ENCODE measurements around the gene IGLL5. TPM values are rescaled to one million over a fixed set of nuclear protein-coding genes. Genes with fewer than 3 reads are reported as not detected.

Gene IGLL5
- total RNA-seq, 1 experiment from 2014 or later: not detected

- Histone ChIP-seq H3K27ac (ENCODE audit: low read length) (no peak overlapping the region), H2AFZ (ENCODE audit: low read length) (no peak overlapping the region), H3K9me3 (ENCODE audit: low read length) (no peaks in the 10 kb centered on the region), H3K36me3 (ENCODE audit: low read depth, low read length) (no peaks in the 10 kb centered on the region), H3K27me3 (ENCODE audit: low read length) (no peaks in the 10 kb centered on the region), H3K4me2 (ENCODE audit: low read length) (no peak overlapping the region), H3K79me2 (ENCODE audit: low read length) (no peaks in the 10 kb centered on the region), H3K4me1 (ENCODE audit: insufficient read depth, low read length) (no peaks in the 10 kb centered on the region), H3K9ac (ENCODE audit: low read length) (no peak overlapping the region), H3F3A (ENCODE audit: low read length, unreplicated experiment) (no peaks in the 10 kb centered on the region), H3K4me3 (ENCODE audit: low read length) (no peak overlapping the region), H4K20me1 (ENCODE audit: low read length) (no peaks in the 10 kb centered on the region), H3K9me2 (replicated peaks; ENCODE audit: low read length) (no peaks in the 10 kb centered on the region)
- no peak for DNase-seq
- ChIA-PET POLR2A (ENCODE audit: unreplicated experiment) (no interaction called here), CTCF (no interaction called here)
- intact Hi-C loops (cut with micrococcal nuclease): no loop called here
- no peak for TF ChIP-seq CTCF (conservative IDR thresholded peaks at IDR 0.05; ENCODE audit: low read depth, low read length)
- BruUV-seq (replicated peaks): no TSS peak
- no peak for ATAC-seq
Observed at GRCh38 chr22:22936180-22936914, 48.7 kb downstream of the IGLL5 start.

DNA sequence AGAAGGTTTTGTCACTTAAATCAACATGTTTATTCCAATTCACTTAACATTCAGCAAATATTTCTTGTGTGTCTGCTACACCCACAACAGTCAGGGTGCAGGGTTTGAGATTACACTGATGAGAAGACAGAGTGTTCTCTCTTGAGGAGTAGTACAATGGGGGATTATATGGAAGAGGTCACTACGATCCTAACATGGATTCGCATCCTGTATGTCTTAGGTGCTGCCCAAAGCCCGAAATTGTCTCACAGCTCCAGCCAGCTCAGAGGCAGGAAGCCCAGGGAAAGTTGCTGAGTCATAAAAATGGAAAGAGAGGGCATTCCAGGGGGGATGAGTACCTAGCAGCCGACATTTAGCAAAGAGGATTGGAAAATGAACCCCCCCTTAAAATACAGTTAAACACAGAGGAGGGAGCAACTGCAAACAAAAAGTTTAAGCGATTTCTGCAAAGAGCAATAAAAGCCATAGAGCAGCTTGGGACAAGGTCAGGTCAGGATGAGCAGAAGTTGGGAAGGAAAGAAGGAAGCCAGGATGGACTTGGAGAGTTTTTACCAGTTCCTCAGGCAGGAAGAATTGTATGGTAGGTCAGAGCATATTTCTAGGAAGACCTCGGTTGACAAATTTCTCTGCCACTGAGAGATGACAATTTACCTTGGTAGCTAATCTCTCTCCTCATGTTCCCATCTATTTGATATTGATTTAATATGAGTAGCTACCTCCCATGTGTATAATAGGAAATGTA is 49.5 kb downstream of the IGLL5 start:
- no peaks in the 10 kb centered on the region for H3K79me2 ChIP-seq (ENCODE audit: low read length)
- BruUV-seq (replicated peaks): no TSS peak
- POLR2A ChIA-PET (ENCODE audit: unreplicated experiment): no interaction called here

More for the DNA sequence above, 49.5 kb downstream of the IGLL5 start:
- CTCF ChIA-PET: interaction anchor here (0.6 kb wide), 1 partner anchor 23 kb away, joined by 3 read pairs; no protein-coding TSS in a partner anchor
- Histone ChIP-seq H3K4me2 (ENCODE audit: low read length) (no peak overlapping the region), H3K27me3 (ENCODE audit: low read length) (no peaks in the 10 kb centered on the region), H3K36me3 (ENCODE audit: low read depth, low read length) (no peaks in the 10 kb centered on the region), H4K20me1 (ENCODE audit: low read length) (no peaks in the 10 kb centered on the region), H3F3A (ENCODE audit: low read length, unreplicated experiment) (no peaks in the 10 kb centered on the region), H3K9me3 (ENCODE audit: low read length) (no peaks in the 10 kb centered on the region), H3K4me1 (ENCODE audit: insufficient read depth, low read length) (no peaks in the 10 kb centered on the region), H3K9ac (ENCODE audit: low read length) (no peak overlapping the region), H2AFZ (ENCODE audit: low read length) (no peak overlapping the region), H3K27ac (ENCODE audit: low read length) (no peak overlapping the region), H3K4me3 (ENCODE audit: low read length) (no peak overlapping the region), H3K9me2 (replicated peaks; ENCODE audit: low read length) (no peaks in the 10 kb centered on the region)
- TF ChIP-seq CTCF (conservative IDR thresholded peaks at IDR 0.05; ENCODE audit: low read depth, low read length) (no peak), EZH2phosphoT487 (IDR thresholded peaks at IDR 0.05; ENCODE audit: borderline replicate concordance, low read length) (no peak), EZH2 (IDR thresholded peaks at IDR 0.05; ENCODE audit: low read length, unreplicated experiment) (no peak)
- no peak for DNase-seq
- no peak for ATAC-seq
- intact Hi-C loops (cut with micrococcal nuclease): no loop called here

Data from PC-3 (cell line).